Stimulated activated CD4-positive, alpha-beta T cell treated with anti-CD3 and anti-CD28 coated beads, Interleukin-2, amount 100 ng/mL, for 48 hours (primary cell): Measurements from ENCODE around the gene LHX3.

ENCODE experiments used
- DNase-seq, 2 donors: peaks; one replicate each; pipeline ENCODE4 v3.0.0-alpha.2; 2020

LHX3 gene

GRCh38 chr9:136225748-136226679 lies 21.1 kb upstream of the LHX3 start:
- peak; percentile 67 to 73 for DNase-seq

GRCh38 chr9:136225366-136225747 lies 20.4 kb upstream of the LHX3 start:
- no peak for DNase-seq

- DNase-seq: no peak
Measured at GRCh38 chr9:136223871-136224640, 19.1 kb upstream of the LHX3 start.

DNA sequence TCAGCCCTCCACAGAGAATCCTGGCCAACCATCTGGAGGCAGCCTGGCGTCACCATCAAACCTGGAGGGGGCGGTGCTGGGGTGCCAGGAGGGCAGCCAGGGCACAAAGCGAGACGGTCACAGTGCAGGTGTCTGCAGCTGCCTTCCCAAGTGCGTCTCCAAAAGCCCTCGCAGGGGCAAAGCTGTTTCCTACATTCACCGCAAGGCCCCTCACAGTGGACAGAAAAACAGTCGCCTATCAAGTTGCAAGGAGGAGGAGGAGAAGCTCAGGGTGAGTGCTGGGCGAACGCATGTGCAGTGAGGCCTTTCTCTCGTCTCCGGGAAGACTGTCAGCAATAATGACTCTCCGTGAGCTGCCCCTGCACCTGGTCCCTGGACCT lies 18.0 kb upstream of the LHX3 start:
- DNase-seq: no peak

GRCh38 chr9:136222166-136222905 lies 17.4 kb upstream of the LHX3 start:
- DNase-seq: no peak

DNA sequence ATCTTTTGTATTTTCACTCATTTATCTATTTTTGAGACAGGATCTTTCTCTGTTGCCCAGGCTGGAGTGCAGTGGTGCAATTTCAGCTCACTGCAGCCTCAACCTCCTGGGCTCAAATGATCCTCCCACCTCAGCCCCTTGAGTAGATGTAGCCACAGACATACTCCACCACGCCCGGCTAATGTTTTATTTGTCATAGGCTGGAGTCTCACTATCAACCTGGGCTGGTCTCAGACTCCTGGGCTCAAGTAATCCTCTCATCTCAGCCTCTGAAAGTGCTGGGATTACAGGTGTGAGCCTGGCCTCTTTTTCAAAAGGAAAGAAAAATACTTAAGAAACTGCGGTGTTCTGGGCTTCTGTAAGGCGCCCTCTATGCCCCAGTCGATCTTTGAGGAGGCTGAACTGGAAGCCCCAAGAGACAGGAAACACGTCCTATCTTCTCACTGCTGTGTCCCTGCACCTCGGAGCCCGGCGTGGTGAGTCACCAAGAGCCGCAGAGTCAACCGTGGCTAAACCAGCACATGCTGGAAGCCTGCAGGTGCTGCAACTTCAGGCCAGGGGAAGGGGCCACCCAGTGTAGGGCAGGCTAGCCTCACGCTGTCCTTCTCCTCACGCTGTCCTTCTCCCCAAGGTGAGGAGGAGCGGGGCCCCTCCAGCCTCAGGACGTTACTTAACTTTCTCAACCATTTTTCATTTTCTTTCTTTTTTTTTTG lies 15.2 kb upstream of the LHX3 start:
- no peak for DNase-seq

DNA sequence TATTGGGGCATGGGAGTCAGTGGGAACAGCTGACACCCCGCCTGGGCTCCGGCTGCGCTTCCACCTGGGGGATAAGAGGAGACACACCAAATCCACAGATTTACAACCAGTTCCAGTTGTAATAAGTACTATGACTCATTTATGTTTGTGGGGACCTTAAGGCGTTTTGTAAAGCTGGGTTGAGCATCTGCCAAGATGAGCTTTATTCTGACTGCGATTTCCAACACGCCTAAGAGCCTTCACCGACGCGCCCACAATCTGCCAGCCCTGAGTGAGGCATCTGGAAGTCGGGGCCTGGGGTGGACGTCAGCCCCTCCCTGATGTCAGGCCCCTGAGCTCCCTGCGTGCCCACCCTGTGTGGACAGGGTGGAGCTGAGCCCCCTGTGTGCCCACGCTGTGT lies 14.3 kb upstream of the LHX3 start:
- DNase-seq: no peak

DNA sequence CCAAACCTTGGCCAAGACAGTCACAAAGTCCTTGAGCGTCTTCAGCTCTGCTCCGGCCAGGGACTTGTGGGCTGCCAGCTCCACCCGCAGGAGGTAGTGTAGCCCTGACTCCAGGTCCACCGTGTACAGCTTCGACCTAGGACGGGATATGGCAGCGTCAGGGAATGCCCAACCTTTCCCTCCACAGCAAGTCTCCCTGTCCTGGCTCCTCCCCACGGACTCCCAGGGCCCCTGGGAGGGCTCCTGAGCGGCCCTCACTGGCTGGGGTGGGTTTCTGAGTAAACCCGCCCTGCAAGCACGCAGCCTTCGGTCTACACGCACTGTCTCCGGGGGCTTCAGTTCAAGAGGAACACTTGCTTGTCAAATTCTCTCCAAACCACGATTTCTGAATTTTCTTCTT lies 13.7 kb upstream of the LHX3 start:
- no peak for DNase-seq

- DNase-seq: no peak
Measured at GRCh38 chr9:136218271-136218670, 13.3 kb upstream of the LHX3 start.

GRCh38 chr9:136216541-136217244 lies 11.8 kb upstream of the LHX3 start:
- DNase-seq: no peak

GRCh38 chr9:136213733-136214132 lies 8.8 kb upstream of the LHX3 start:
- DNase-seq: no peak

- DNase-seq: no peak
Measured at GRCh38 chr9:136212345-136212950, 7.5 kb upstream of the LHX3 start.

DNA sequence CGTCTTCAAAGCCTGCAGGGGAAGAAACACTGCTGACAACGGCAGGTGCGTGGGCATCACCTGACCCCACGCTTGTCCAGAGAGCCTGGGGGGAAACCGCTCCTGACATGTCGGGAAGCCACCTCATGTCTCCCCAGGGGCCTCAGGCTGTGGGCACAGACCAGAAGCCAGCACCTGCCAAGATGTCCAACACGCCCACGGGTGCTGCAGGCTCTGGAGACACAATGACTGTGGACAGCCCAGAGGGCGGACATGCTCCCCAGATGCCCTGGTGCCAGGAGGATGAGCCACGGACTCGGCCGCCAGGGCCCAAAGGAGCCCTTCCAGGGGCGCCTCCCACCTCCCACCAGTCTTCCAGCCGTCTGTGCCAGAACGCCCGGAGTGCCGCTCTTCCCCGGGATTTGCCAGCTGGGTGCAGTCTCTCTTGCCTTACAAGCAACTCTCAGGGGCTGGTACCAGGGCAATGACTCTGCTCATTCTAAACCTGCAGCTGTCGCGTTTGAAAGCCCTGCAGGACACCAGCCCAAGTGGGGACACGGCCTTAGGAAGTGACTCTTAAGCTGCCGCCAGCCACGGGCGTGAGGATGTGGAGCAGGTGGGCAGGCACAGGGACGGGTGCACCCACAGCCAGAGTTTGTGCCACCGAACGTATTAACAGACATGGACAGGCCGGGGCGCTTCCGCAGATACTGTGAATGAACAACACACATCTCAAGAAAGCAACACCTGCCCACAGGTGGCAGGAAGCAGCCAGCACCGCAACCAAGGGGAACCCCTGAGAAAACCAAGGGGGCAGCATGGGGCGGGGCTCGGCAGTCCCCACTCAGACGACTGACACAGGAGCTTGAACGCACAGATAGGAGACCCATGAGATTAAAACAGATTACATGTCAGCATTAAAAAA lies 6.8 kb upstream of the LHX3 start:
- no peak for DNase-seq

DNA sequence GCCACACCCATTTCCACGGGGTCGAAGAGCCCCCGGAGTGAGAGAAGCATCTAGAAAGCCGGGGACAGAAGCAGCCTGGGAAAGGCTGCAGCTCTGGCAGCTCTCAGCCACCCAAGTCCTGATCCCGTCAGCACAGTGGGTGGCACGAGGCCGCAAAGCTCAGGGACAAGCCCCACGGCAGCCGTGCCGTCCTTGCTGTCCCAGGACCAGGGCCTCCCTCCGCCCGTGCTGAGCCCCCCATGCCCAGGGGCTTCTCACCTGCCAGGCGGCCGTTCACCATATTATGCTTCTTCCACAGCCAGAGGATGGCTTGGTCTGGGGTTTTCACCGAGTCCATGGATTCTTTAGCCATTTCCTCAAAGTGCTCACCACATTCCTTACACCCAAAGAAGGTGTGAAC lies 6.1 kb upstream of the LHX3 start:
- no peak for DNase-seq

- DNase-seq: no peak
Measured at GRCh38 chr9:136210276-136210675, 5.3 kb upstream of the LHX3 start.

GRCh38 chr9:136209786-136210185 lies 4.9 kb upstream of the LHX3 start:
- no peak for DNase-seq

DNA sequence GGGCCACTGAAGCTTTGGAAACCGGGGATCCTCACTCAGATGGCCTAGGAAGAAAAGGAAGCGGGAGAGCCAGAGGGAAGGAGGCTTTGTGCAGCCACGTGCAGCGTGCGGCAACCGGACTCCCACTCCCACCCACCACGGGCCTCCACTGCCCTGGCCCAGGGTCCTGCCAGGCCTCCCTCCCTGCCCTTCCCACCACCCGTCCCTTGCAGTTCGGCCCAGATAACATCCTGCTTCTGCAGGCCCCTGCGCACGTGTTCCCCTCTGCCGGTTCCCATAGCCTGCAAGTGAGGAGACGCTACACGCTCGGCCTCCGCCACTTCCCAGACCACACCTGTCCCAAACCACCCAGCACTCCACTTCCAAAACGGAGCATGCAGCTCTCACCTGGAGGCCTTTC lies 4.3 kb upstream of the LHX3 start:
- no peak for DNase-seq

GRCh38 chr9:136208675-136209074 lies 3.7 kb upstream of the LHX3 start:
- no peak for DNase-seq

- DNase-seq: no peak
Measured at GRCh38 chr9:136207616-136208015, 2.7 kb upstream of the LHX3 start.

- DNase-seq: no peak
Measured at GRCh38 chr9:136206602-136207275, 1.8 kb upstream of the LHX3 start.
